Fibroblast of lung (primary cell): ENCODE data around the gene SLC5A5.

Experiments used
- CTCF ChIP-seq, 2 donors: IDR thresholded peaks in 1 of 2; conservative IDR thresholded peaks in 1 of 2; 1 replicate in 1 of 2; 2 replicates in 1 of 2; pipeline ENCODE4 v1.5.1; 2011 to 2012; ENCODE audit warnings: low read length in 2 of 2, control low read depth in 1 of 2, inconsistent platforms in 1 of 2, low read depth in 1 of 2, mild to moderate bottlenecking in 1 of 2
- EZH2 ChIP-seq: IDR thresholded peaks from 2 replicates; pipeline ENCODE4 v1.5.1; 2012; ENCODE audit warnings: low read length, control low read depth, mild to moderate bottlenecking; ENCODE audit errors: missing control alignments

GRCh38 chr19:17877696-17878095 is 6.0 kb downstream of the SLC5A5 start:
- TF ChIP-seq CTCF (conservative IDR thresholded peaks at IDR 0.05 in 1 of 2, IDR thresholded peaks at IDR 0.05 in 1 of 2; ENCODE audit: low read depth in 1 of 2, low read length in 2 of 2) (no peak), EZH2 (no peak)
